Activated naive CD8-positive, alpha-beta T cell treated with anti-CD3 and anti-CD28 coated beads, Interleukin-2, amount 50 U/mL, for 24 hours (primary cell): Measurements from ENCODE around the gene HMGCL.
"Not testable (repeated sequence)": the region's sequence is repeated elsewhere in the genome, so short reads cannot be mapped to it uniquely, and the experiment has no call there.

ENCODE experiments used
- ATAC-seq: fragments of 150-1000 bp; cut with Tn5 transposase; one replicate; pipeline ENCODE4 v1.10.0; 2021
- DNase-seq: peaks from one replicate; pipeline ENCODE4 v3.0.0; 2021
- H3K27ac Mint-ChIP-seq: one replicate; pipeline ENCODE4 v1.8.0; 2021; ENCODE audit warnings: mild to moderate bottlenecking, mixed read lengths
- H3K27me3 Mint-ChIP-seq: one replicate; pipeline ENCODE4 v1.8.0; 2021; ENCODE audit warnings: mixed read lengths
- H3K36me3 Mint-ChIP-seq: one replicate; pipeline ENCODE4 v1.8.0; 2021; ENCODE audit warnings: low read depth, mixed read lengths
- H3K4me1 Mint-ChIP-seq: one replicate; pipeline ENCODE4 v1.8.0; 2021; ENCODE audit warnings: mixed read lengths
- H3K4me3 Mint-ChIP-seq: one replicate; pipeline ENCODE4 v1.8.0; 2021; ENCODE audit warnings: mild to moderate bottlenecking, moderate library complexity, mixed read lengths
- H3K9me3 Mint-ChIP-seq: one replicate; pipeline ENCODE4 v1.8.0; 2021; ENCODE audit warnings: mixed read lengths

HMGCL gene

DNA sequence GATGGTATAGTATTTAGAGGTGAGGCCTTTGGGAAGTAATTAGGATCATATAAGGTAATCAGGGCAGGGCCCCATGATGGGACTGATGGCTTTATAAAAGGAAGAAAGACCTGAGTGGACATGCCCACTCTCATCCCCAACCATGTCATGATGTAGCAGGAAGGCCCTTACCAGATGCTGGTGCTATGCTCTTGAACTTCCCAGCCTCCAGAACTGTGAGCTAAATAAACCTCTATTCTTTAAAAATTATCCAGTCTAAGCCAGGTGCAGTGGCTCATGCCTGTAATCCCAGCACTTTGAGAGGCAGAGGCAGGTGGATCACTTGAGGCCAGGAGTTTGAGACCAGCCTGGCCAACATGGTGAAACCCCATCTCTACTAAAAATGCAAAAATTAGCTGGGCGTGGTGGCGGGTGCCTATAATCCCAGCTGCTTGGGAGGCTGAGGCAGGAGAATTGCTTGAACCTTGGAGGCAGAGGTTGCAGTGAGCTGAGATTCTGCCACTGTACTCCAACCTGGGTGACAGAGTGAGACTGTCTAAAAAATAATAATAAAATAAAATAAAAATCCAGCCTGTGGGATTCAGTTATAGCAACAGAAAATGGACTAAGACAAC, 22.4 kb upstream of the HMGCL start:
- not testable (repeated sequence) for H3K4me3 Mint-ChIP-seq, DNase-seq, H3K27me3 Mint-ChIP-seq, H3K9me3 Mint-ChIP-seq, ATAC-seq, H3K4me1 Mint-ChIP-seq, H3K27ac Mint-ChIP-seq
- H3K36me3 Mint-ChIP-seq, result peaks cover 28% of the 10 kb centered on the region

DNA sequence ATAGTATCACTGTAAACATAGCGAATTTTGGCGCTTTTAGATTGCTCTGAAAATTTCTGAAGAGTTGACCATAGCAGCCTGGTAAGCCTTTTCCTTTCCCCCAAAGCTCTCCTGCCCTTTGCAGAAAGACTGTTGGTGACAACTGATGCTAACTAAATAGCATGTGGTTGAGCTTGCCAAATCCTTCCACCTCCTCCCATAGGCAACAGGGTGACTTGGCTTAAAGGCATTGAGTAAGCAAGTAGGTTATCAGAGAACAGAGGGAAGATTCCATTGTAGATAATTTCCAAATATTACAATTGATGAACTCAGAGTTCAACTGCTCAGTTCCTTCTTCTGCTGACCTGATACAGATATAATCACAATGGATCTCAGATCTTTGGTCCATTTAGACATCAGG, 19.9 kb upstream of the HMGCL start:
- H3K27me3 Mint-ChIP-seq, result no peaks in the 10 kb centered on the region
- no peak overlapping the region for H3K4me3 Mint-ChIP-seq
- ATAC-seq (no peak), DNase-seq (no peak)
- no peaks in the 10 kb centered on the region for H3K9me3 Mint-ChIP-seq
- no peak overlapping the region for H3K27ac Mint-ChIP-seq
- H3K36me3 Mint-ChIP-seq, result peaks cover 25% of the 10 kb centered on the region
- no peaks in the 10 kb centered on the region for H3K4me1 Mint-ChIP-seq

DNA sequence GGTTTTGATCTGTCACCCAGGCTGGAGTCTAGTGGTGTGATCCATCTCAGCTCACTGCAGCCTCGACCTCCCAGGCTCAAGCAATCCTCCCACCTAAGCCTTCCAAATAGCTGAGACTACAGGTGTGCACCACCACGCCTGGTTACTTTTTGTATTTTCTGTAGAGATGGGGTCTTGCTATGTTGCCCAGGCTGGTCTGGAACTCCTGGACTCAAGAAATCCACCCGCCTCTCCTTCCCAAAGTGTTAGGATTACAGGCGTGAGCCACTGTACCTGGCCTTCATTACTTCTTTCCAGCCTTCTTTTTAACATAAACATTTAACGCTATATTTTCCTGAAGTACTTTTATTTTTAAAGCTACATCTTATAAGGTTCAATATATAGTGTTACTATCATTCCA, 18.4 kb upstream of the HMGCL start:
- no peak overlapping the region for H3K4me3 Mint-ChIP-seq
- ATAC-seq, result no peak
- H3K9me3 Mint-ChIP-seq, result no peaks in the 10 kb centered on the region
- DNase-seq, result no peak
- H3K27me3 Mint-ChIP-seq, result no peaks in the 10 kb centered on the region
- H3K36me3 Mint-ChIP-seq, result peaks cover 23% of the 10 kb centered on the region
- H3K27ac Mint-ChIP-seq, result no peak overlapping the region
- peaks cover under 1% of the 10 kb centered on the region for H3K4me1 Mint-ChIP-seq

DNA sequence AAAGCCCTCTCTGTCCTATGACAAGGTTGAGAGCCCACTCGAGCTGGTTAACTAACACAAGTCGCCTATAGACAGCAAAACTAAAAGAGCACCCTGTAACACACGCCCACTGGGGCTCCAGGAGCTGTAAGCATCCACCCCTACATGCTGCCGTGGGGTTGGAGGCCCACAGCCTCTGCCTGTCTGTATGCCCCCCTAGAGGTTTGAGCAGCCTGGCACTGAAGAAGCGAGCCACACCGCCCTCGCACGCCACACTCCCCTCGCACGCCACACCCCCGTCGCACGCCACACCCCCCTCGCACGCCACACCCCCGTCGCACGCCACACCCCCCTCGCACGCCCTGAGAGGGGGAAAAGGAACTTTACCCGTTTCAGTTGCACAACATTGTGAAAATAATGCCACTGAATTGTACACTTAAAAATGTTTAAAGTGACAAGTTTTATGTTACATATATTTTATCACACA, 13.2 kb upstream of the HMGCL start:
- Mint-ChIP-seq H3K4me1 (peaks cover 15% of the 10 kb centered on the region), H3K27ac (no peak overlapping the region), H3K9me3 (no peaks in the 10 kb centered on the region), H3K27me3 (peaks cover 4% of the 10 kb centered on the region), H3K36me3 (no peaks in the 10 kb centered on the region), H3K4me3 (peak overlapping the region; percentile 54)
- DNase-seq, result peak; percentile 79
- ATAC-seq, result peak; percentile 93

DNA sequence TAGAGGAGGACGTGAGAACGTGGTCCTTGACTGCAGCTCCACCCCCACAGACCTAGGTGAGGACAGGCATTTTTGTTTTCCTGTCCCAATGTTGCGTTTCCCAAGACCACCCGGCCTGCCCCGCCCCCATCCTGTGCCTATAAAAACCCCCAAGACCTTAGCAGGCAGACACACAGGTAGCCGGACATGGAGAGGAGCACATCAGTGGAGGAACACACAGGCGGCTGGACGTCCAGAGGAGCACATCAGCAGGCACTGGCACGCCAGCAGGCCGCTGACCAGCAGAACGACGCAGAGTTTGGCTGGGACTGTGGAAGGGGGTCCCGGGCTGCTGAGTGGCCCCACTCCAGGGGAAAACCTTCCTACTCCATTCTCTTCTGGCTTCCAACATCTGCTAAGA, 12.7 kb upstream of the HMGCL start:
- no peak for ATAC-seq
- Mint-ChIP-seq H3K4me1 (peaks cover 15% of the 10 kb centered on the region), H3K9me3 (no peaks in the 10 kb centered on the region), H3K36me3 (no peaks in the 10 kb centered on the region), H3K4me3 (peak overlapping the region; percentile 54), H3K27ac (no peak overlapping the region), H3K27me3 (peaks cover 4% of the 10 kb centered on the region)
- no peak for DNase-seq

DNA sequence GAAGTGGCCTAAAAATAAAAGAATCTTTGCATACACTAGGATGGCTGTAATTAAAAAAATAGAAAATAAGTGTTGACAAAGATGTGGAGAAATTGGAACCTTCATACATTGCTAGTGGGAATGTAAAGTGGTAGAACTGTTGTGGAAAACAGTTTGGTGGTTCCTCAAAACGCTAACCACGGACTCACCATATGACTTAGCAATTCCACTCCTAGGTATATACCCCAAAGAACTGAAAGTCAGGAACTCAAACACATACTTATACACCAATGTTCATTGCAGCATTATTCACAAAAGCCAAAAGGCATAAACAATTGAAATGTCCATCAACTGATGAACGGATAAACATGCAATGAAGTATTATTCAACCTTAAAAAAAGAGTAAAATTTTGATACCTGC, 10.8 kb upstream of the HMGCL start:
- Mint-ChIP-seq H3K27ac (no peak overlapping the region), H3K27me3 (peaks cover 4% of the 10 kb centered on the region), H3K4me1 (peaks cover 15% of the 10 kb centered on the region), H3K9me3 (no peaks in the 10 kb centered on the region), H3K4me3 (no peak overlapping the region), H3K36me3 (no peaks in the 10 kb centered on the region)
- ATAC-seq (peak; percentile 41), DNase-seq (no peak)

DNA sequence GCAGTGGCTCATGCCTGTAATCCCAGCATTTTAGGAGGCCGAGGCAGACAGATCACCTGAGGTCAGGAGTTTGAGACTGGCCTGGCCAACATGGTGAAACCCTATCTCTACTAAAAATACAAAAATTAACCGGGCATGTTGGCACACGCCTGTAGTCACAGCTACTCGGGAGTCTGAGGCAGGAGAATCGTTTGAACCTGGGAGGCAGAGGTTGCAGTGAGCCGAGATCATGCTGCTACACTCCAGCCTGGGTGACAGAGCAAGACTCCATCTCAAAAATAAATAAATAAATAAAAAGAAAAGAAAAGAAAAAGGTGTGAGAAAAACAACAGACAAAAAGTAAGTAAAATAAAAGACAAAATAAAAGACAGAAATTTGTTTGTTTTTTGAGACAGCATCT, 8.9 kb upstream of the HMGCL start:
- not testable (repeated sequence) for H3K9me3 Mint-ChIP-seq, DNase-seq, H3K27me3 Mint-ChIP-seq, H3K27ac Mint-ChIP-seq, H3K36me3 Mint-ChIP-seq, ATAC-seq, H3K4me3 Mint-ChIP-seq
- peaks cover 22% of the 10 kb centered on the region for H3K4me1 Mint-ChIP-seq

DNA sequence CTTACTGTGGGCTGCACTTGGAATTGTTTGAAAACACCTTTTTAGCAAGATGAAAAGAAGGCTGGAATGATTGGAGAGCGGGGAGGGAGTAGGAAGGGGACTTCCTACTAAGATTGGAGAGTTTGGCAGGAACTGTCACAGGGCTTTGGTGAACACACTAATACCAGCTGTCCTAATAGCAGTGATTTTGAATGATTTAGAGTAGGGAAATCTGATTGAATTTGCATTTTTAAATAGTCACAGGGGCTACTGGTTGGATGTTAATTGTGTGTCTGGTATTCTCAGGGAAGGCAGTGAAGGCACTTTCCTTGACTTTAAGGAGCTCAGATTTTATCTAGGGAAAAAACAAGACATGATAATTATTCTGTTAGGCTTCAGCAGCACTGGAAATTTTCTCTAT, 2.5 kb upstream of the HMGCL start:
- H3K36me3 Mint-ChIP-seq, result no peaks in the 10 kb centered on the region
- no peak for DNase-seq
- no peaks in the 10 kb centered on the region for H3K9me3 Mint-ChIP-seq
- H3K4me3 Mint-ChIP-seq, result no peak overlapping the region
- H3K27me3 Mint-ChIP-seq, result no peaks in the 10 kb centered on the region
- no peak for ATAC-seq
- no peak overlapping the region for H3K27ac Mint-ChIP-seq
- peaks cover 29% of the 10 kb centered on the region for H3K4me1 Mint-ChIP-seq

DNA sequence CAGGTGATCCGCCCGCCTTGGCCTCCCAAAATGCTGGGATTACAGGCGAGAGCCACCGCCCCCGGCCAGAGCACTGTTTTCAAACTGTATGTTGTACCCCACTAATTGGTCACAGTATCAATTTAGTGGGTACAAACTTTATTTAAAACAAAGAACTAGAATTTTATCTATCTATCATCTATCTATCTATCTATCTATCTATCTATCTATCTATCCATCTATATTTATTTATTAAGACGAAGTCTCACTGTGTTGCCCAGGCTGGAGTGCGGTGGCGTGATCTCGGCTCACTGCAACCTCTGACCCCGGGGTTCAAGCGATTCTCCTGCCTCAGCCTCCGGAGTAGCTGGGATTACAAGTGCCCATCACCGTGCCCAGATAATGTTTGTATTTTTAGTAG, 1.4 kb upstream of the HMGCL start:
- DNase-seq, H3K9me3 Mint-ChIP-seq, H3K27ac Mint-ChIP-seq, H3K4me3 Mint-ChIP-seq, H3K27me3 Mint-ChIP-seq, H3K36me3 Mint-ChIP-seq, ATAC-seq: not testable (repeated sequence)
- H3K4me1 Mint-ChIP-seq, result peaks cover 29% of the 10 kb centered on the region

DNA sequence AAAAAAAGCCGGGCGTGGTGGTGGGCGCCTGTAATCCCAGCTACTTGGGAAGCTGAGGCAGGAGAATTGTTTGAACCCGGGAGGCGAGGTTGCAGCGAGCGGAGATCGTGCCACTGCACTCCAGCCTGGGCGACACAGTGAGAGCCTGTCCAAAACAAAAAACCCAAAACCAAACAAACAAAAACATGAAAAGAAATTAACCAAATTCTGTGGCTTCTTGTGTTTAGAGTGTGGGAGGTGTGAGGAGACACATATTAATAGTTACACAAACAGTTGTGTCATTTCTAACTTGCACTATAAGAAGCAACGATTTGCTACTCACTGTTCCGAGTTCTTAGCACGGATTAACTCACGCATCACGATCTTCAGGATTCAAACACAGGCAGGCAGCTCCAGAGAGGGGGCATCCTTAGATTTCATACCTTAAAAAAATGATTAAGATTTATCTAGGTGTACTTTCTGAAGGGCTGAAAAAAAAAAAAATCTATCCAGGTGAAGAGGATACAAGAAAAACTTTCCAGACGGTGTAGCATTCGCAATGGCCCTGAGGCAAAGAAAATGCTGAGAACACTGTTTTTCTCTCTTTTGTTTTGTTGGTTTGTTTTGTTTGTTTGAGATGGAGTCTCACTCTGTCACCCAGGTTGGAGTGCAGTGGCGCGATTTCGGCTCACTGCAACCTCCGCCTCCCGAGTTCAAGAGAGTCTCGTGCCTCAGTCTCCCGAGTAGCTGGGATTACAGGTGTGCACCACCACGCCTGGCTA, 713 bp upstream of the HMGCL start:
- H3K4me1 Mint-ChIP-seq, result peaks cover 29% of the 10 kb centered on the region
- ATAC-seq, result no peak
- H3K36me3 Mint-ChIP-seq, result no peaks in the 10 kb centered on the region
- no peak for DNase-seq
- peak overlapping the region; percentile 93 for H3K27ac Mint-ChIP-seq
- H3K27me3 Mint-ChIP-seq, result no peaks in the 10 kb centered on the region
- no peaks in the 10 kb centered on the region for H3K9me3 Mint-ChIP-seq
- peak overlapping the region; percentile 94 for H3K4me3 Mint-ChIP-seq

DNA sequence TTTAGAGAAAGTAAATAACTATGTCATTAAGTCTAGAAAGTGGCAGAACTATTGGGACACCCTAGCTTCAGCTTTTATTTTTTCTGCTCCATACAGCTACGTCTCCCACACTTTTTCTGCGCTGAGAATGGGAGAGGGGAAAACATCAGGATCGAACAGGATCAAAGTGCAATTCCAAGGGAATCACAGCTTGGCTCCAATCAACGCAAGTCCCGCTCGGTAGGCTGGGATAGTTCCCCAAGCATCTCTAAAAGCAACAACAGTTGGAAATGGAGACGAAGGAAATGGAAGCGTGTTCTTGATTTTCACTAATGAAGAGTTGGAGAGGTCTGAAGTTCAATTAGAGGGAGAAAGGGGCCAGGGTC, 536 bp downstream of the HMGCL start:
- Mint-ChIP-seq H3K4me1 (peaks cover 23% of the 10 kb centered on the region), H3K9me3 (no peaks in the 10 kb centered on the region), H3K27ac (peak overlapping the region; percentile 93), H3K4me3 (peak overlapping the region; percentile 94), H3K27me3 (no peaks in the 10 kb centered on the region), H3K36me3 (peaks cover 3% of the 10 kb centered on the region)
- ATAC-seq, result no peak
- no peak for DNase-seq

DNA sequence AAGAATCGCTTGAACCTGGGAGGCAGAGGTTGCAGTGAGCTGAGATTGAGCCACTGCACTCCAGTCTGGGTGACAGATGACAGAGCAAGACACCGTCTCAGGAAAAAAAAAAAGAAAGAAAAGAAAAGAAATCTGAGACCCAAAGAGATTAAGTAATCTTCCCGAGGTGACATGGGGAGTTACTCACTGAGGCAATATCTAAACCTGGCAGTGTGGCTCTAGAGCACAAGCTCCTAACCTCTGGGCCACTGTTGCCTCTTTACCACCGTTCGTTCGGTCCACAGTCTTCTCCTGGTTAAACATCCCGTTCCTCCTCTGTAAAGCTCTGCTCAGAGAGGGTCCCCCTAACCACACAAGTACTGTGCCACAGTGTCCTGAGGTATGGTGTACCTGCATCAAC, 1.5 kb downstream of the HMGCL start:
- DNase-seq, result no peak
- peaks cover 23% of the 10 kb centered on the region for H3K4me1 Mint-ChIP-seq
- no peaks in the 10 kb centered on the region for H3K27me3 Mint-ChIP-seq
- no peak for ATAC-seq
- H3K9me3 Mint-ChIP-seq, result no peaks in the 10 kb centered on the region
- peak overlapping the region; percentile 94 for H3K4me3 Mint-ChIP-seq
- peak overlapping the region; percentile 49 for H3K27ac Mint-ChIP-seq
- peaks cover 3% of the 10 kb centered on the region for H3K36me3 Mint-ChIP-seq

DNA sequence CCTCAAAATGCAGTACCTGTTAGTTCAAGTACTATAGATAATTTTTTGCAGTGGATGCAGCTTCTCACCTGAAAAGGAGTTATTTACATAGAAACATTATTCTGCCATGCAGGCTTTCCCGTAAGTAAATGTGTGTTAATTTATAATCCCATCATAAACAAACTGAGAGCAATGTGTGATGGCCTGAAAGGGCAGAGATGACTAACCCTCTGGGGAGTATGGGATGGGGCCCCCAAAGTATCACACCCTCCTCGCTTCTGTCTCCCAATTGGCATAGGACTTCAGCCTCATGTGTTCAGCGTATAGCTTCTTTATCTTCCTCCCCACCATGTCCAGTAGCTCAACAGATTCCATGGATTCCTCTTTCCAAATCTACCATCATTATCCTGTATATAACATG, 7.6 kb downstream of the HMGCL start:
- no peaks in the 10 kb centered on the region for H3K4me1 Mint-ChIP-seq
- ATAC-seq, result no peak
- H3K4me3 Mint-ChIP-seq, result no peak overlapping the region
- H3K27me3 Mint-ChIP-seq, result no peaks in the 10 kb centered on the region
- no peaks in the 10 kb centered on the region for H3K9me3 Mint-ChIP-seq
- no peak overlapping the region for H3K27ac Mint-ChIP-seq
- peaks cover 7% of the 10 kb centered on the region for H3K36me3 Mint-ChIP-seq
- DNase-seq, result no peak

DNA sequence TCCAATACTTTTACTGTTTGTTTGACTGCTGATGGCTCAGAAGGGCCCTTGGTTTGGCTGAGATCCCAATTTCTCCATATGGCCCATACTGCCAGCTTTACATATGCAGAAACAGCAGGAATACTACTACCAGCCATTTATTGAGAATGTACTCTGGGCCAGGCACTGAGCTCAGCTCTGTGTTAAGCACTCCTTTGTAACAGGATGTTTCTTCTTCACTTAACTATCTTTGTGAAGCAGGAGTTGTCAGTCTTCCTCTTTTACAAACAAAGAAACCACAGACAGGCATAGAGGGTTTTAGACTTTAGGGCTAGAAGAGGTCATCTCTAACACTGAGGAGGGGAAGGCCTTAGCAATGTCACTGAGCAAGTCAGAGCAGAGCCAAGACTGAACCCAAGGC, 8.3 kb downstream of the HMGCL start:
- no peaks in the 10 kb centered on the region for H3K4me1 Mint-ChIP-seq
- H3K36me3 Mint-ChIP-seq, result peaks cover 9% of the 10 kb centered on the region
- no peak for ATAC-seq

DNA sequence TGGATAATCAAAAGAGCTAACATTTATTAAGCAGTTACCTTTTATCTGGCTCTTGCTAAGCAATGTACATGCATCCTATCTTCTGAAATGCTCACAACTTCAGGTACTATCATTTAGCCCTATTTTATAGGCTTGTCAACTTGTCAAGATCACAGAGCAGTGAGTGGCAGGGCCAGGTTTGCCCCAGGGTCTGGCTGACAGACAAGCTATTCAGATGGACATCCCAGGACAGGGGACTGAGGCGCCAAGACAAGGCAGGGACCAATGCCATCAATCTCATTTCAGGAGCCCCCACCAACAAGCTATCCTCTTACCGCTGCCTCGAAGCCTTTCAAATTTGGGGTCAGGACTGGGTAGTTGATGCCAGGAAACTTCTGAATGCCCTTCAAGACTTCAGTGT, 8.9 kb downstream of the HMGCL start:
- Mint-ChIP-seq H3K4me3 (no peak overlapping the region), H3K9me3 (no peaks in the 10 kb centered on the region), H3K27ac (no peak overlapping the region), H3K36me3 (peaks cover 12% of the 10 kb centered on the region), H3K4me1 (no peaks in the 10 kb centered on the region), H3K27me3 (no peaks in the 10 kb centered on the region)
- DNase-seq (no peak), ATAC-seq (no peak)

More for the DNA sequence above, 8.3 kb downstream of the HMGCL start:
- no peaks in the 10 kb centered on the region for H3K9me3 Mint-ChIP-seq
- no peak overlapping the region for H3K4me3 Mint-ChIP-seq
- H3K27me3 Mint-ChIP-seq, result no peaks in the 10 kb centered on the region
- no peak overlapping the region for H3K27ac Mint-ChIP-seq
- DNase-seq, result no peak
